Myocyte (in vitro differentiated cells): Measurements from ENCODE around the gene APRT. TPM values are rescaled to one million over a fixed set of nuclear protein-coding genes. Genes with fewer than 3 reads are reported as not detected.

Experiments
- DNase-seq: peaks from one replicate; pipeline ENCODE4 v3.0.0-alpha.2; 2012; ENCODE audit warnings: low read depth
- total RNA-seq: library from RNA; depleted of rRNA; stranded (reverse); fragments of >200 nt; gene quantifications from 2 replicates; pipeline ENCODE4 v1.2.3, GENCODE V29; 2014

The APRT gene
- total RNA-seq, 1 donor from 2014 or later = 89.3 TPM

DNA sequence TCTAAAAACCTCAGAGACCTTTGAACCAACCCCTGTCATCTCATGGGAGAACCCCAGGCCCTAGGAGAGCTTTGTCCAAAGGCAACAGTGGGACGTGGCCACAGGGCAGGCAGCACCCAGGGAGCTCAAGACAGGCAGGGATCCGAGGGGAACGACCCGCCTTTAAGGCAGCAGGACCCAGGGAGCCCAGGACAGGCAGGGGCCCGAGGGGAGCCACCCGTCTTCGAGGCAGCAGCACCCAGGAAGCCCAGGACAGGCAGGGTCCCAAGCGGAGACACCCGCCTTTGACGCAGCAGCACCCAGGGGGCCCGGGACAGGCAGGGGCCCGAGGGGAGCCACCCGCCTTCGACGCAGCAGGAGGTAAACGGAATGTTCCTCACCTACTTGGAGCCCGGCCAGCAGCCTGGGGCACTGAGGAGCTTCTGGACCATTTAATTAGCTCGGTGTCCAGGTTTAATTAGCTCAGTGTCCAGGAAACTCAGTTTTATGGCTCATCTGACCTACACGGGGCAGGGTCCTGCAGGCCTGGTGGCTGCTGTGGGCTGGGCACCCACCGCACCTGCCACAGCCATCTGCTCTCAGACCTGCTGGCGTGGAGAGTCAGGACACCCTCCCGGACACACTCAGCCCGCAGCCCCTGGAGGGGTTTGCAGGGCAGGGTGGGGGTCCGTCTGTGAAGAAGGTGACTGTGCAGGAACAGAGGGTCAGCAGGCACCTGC is 51.1 kb downstream of the APRT start:
- no peak for DNase-seq

DNA sequence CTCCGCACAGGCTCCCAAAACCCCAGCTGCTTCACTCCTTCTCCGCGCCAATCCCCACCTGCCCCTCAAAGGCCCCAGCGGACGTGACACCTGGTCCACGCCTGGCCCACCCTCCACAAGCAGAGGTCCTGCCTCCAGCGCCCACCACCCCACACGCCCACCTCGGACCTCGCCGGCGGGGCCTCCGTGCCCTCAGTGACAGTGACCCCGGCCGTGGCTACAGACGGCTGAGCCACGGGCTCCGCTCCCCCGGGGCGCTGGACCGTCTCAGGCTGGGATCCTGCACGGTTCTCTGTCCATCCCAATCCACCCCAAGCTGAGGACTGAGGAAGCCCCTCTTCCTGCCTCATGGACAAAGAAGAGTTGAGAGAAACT is 51.8 kb downstream of the APRT start:
- DNase-seq = no peak

Other genes with a start within 250 kb of the APRT start
- gene ZC3H18, start 241.5 kb downstream of the APRT start, total RNA-seq = 10.4 and 13.4 TPM in 2 replicates
- not detected in 2 replicates for gene IL17C, start 173.4 kb downstream of the APRT start, total RNA-seq
- gene CYBA, start 160.9 kb downstream of the APRT start, total RNA-seq = 0.26 and 1.0 TPM in 2 replicates
- gene MVD, start 148.8 kb downstream of the APRT start, total RNA-seq = 55.8 and 177 TPM in 2 replicates
- gene SNAI3, start 125.4 kb downstream of the APRT start, total RNA-seq = 0.10 and 7.3 TPM in 2 replicates
- gene RNF166, start 105.5 kb downstream of the APRT start, total RNA-seq = 18.7 and 26.1 TPM in 2 replicates
- 12.6 and 20.6 TPM in 2 replicates for gene CTU2, start 105.4 kb downstream of the APRT start, total RNA-seq
- gene PIEZO1, start 26.7 kb downstream of the APRT start, total RNA-seq = 198 and 238 TPM in 2 replicates
- gene CDT1, start 8.1 kb downstream of the APRT start, total RNA-seq = 0.16 and 1.9 TPM in 2 replicates
- gene GALNS, start 45.0 kb upstream of the APRT start, total RNA-seq = 26.8 and 34.8 TPM in 2 replicates
- gene TRAPPC2L, start 45.2 kb upstream of the APRT start, total RNA-seq = 60.1 and 69.5 TPM in 2 replicates
- gene PABPN1L, start 54.7 kb upstream of the APRT start, total RNA-seq = 0.11 TPM in 1 of 2 replicates, not detected in the other
- 0.72 and 1.7 TPM in 2 replicates for gene CBFA2T3, start 165.3 kb upstream of the APRT start, total RNA-seq